ENCODE results near the gene MYOD1.

MYOD1 gene

GRCh38 chr11:17735818-17736578, 16.6 kb downstream of the MYOD1 start:
- no peak for DNase-seq

DNA sequence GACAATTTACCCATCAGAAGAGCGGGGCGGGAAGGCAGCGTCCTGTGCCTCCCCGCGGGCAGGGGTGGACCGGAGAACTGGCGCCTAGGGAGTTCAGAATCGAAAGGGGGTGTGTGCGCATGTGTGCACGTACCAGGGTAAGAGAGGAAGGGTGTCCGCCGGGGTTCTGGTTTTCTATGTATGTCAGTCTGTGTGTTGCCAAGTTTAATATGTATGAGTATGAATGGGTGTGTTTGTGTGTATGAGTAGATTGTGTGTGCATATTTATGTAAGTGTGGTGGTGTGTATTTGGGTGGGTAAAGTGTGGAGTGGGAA, 17.2 kb downstream of the MYOD1 start:
- DNase-seq: no peak

DNA sequence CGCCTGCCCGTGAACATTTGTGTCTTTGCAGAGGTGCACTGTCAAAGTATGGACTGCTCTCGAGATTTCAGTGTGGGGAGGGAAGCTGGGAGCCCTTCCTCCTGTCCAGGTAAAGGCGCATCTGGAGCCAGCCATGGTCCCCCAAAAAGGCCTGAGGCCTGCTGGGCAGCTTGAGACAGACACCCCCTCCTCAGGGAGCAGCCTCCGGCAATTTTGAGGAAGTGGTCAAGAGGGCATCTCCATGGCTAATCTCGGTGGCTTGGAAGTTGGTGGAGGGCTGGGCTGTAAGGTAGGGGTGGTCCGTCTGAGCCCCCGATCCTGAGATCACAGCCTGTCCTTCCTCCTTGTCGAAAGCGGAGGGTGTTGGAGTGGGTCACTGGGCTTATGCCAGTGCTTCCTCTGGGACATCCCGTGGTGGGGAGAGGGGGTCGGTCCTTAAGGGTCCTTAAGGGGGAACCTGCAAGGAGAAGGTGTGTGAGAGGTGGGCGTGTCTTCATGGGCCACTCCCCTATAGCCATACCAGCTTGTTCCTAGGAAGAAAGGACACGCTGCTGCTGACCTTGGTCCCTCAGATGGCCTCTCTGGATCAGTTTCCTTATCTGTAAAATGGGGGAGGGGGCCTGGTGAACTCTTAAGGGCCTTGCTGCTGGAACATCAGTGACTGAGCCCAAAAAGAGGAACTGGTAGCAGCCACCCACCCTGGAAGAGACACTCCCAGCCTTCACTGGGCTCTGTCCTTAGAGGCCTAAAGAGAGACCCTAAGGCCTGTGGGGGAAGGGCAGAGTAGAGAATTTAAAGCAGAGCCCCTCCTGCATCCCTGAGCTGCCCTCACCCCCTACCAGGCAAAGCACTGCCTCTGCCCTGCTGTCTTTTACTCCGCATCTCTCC, 17.8 kb downstream of the MYOD1 start:
- DNase-seq: no peak

- no peak for DNase-seq
Measured at GRCh38 chr11:17738151-17738973, 19.0 kb downstream of the MYOD1 start.

- DNase-seq: no peak
Measured at GRCh38 chr11:17739945-17740338, 20.6 kb downstream of the MYOD1 start.

DNA sequence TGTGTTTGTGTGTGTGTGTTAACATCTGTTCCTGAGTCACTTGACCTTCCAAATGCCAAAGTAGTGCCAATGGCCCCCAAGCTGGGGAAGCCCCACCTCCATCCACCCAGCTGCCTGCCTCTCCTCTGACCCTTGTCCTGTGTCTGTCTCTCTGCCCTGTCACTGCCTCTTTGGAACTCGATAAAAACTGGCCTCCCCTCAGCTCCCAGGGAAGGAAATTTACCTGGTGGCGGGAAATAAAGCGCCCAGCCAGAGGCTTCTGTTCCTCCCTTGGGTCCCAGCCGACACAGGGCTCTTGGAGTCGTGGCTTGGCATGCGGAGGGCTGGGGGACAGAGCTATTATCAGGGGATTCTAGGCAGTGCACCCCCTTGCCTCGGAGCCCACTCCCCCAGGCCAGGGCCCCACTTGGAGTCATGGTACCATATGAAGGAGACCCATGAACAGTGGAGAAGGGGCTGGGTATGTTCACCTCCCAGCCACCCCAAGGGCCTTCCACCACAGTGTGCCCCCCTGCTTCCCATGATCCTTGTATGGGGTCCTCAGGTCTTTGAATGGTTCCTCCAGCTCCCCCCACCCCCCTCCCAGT, 21.4 kb downstream of the MYOD1 start:
- no peak for DNase-seq

GRCh38 chr11:17741487-17741886, 22.1 kb downstream of the MYOD1 start:
- no peak for DNase-seq

- DNase-seq: no peak
Measured at GRCh38 chr11:17742019-17742418, 22.6 kb downstream of the MYOD1 start.

GRCh38 chr11:17743026-17743807, 23.8 kb downstream of the MYOD1 start:
- no peak for DNase-seq

DNA sequence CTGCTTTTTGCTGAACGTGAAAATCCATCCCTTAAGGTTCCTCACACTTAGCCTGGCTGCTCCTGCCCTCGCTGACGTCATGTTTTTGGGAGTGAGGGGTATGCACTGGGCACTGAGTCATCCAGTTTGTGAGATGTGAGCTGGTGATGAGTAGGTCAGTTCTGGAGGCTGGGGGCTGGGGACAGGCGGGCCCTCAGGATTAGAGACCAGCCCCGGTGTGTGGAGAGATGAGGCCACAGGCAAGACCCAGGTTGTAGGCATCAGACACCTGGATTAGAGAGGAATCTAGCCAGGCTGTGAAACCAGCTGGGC, 24.4 kb downstream of the MYOD1 start:
- no peak for DNase-seq

GRCh38 chr11:17744151-17744940, 25.0 kb downstream of the MYOD1 start:
- DNase-seq: no peak

DNA sequence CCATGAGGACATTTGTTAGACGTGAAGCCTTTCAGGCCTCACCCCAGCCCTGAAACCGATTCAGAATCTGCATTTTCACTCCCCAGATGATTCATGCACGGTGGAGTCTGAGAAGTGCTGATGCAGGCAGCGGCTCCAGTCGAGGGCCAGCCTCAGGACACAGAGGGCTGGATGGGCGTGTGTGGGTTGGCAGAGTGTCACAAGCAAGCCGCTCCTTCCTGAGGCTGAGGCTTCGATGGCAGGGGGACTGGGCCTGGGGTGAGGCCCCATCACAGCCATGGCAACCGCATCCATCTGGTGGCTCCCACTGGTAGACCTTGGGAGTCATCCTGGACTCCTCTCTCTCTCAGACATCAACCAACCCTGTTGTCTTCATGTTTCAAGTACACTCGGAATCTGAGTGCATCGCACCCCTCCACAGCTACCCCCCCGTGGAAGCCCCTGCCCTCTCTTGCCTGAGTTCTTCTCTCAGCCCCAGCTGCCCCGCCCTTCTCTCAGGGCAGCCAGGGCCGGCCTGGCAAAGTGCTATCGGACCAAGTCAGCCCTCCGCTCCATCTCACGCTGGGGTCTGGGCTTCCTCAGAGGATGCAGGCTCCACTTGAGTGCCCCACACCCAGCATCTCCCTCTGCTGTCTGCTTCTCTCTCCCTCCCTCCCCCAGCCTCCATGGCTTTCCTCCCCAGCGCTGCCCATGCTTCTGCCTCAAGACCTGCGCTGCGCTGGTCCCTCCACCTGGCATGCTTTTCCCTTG, 25.8 kb downstream of the MYOD1 start:
- no peak for DNase-seq

DNA sequence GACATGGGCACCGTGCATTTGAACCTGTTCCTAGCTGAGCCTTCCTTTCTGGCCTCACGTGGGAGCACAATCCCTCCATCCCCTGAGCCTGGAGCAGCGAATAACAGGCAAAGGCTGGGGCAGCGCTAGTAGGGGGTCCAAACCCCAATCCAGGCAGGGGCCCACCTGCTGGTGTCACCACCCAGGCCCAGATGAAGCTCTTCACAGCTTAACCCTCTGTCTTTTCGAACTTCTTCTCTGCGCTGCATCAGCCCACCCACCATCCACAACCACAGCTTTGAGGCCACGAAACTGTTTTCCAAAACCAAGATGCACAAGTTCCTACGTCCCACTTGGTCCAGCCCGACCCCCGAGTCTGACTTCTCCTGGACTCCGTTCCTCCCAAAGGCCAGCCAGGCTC, 26.7 kb downstream of the MYOD1 start:
- no peak for DNase-seq

GRCh38 chr11:17747131-17747955, 28.0 kb downstream of the MYOD1 start:
- DNase-seq: no peak

DNA sequence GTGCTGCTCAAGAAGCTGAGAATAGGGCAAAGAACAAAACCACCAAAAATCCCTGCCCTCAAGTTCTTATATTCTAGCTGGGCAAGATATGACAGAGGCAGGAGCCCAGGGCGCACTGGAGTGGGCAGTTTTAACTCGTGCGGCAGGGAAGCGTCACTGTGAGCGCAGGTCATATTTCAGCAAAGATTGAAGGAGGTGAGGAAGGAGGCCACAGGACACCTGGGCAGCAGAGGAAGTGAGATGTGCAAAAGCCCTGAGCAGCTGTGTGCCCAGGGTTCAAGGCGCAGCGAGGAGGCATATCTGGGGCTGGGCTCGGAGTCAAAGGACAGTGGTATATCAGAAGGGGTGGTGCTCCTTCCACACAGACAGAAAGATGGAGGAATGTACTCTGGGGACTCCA, 28.7 kb downstream of the MYOD1 start:
- DNase-seq: no peak

- no peak for DNase-seq
Measured at GRCh38 chr11:17748761-17749721, 29.7 kb downstream of the MYOD1 start.

DNA sequence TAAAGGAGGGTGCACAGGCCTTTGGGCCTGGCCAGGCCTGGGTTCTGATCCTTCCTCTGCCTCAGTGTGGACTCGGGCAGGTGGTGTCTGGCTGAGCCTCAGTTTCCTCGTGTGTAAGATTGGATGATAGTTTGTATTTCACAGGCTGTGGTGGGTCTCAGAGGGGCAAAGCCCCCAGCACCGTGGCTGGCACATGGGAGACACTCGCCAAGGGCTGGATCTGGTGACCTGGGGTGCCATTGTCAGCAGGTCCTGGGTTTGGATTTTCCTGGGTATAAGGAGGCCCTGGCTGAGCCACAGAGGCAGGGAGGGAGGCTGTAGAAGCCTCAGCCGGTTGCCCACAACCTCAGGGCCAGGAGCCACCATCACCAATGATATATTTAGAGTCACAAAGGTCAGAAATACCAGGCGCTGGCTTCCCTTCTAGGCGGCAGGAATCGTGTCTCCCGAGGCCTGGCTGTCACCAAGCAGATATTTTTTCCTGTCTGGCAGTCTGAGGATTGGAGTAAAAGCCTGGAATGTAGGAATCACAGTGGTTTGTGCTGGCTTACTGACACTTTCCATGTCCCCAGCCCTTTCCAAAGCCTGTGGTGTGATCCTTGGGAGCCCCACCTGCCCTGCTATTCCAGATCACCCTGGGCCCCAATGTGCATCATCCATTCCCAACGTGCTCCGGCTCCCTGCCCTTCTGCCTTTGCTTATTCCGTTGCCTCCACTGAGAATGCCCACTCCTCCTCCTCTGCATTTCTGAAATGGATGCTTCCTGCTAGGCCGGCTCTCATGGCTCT, 30.8 kb downstream of the MYOD1 start:
- DNase-seq: no peak

DNA sequence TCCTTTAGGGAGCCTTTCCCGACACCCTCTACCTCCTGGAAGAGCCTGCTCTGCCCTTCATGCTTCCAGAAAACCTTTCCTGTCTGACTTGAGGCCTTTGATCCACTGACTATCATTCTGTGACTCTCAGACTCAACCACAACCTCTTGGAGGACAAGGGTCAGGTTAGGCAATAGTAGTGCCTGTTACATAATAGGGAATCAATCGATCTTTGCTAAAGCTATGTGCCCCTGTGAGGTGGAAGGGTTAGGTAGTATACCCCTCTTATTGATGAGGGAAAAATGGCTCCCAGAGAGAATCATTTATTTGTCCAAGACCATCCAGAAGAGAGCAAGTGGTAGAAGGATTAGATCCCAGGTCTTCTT, 31.4 kb downstream of the MYOD1 start:
- no peak for DNase-seq
